Adipose tissue (tissue), 3 donors: ENCODE measurements around the gene SENP8. TPM values are rescaled to one million over a fixed set of nuclear protein-coding genes. Genes with fewer than 3 reads are reported as not detected.

Experiments
- H3K27ac ChIP-seq: one replicate; pipeline ENCODE4 v1.5.1; 2013; ENCODE audit warnings: low read depth, low read length
- WGBS, 3 donors: extraction: QIAGEN DNeasy Blood & Tissue Kit; methylation state at CpG; one replicate each; pipeline ENCODE4 v1.1.7; 2013; 5-methylcytosine and 5-hydroxymethylcytosine counted together
- polyA plus RNA-seq, 3 donors: library from polyadenylated mRNA; stranded (reverse); fragments of 200-250 nt; gene quantifications; one replicate each; pipeline ENCODE4 v1.2.3, GENCODE V29; 2013
- donor health status: healthy with polysubstance abuse.
- donor health status: Bipolar disorder and iron deficiency.
- donor health status: healthy.

The SENP8 gene
- polyA plus RNA-seq, 3 donors = 0.97 to 1.0 (median 1.0) TPM

DNA sequence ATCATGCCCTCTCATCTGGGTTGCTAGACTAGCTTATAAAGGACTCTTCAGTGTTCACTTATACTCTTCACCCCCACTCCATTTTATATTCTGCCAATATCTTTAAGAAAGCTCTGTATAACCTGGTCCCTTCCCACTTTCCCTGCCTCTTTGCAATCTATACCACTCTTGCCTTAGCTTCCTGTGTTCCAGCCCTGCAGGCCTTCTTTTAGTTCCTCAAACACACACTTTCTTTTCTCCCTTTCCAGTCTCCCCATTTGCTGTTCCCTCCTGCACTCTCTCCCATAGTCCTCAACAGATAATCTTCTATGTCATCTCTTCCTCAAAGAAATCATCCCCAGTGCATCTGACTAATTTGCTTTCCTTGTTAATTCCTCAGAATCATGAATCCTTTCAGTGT is 28.7 kb downstream of the SENP8 start:
- H3K27ac ChIP-seq = no peak overlapping the region

DNA sequence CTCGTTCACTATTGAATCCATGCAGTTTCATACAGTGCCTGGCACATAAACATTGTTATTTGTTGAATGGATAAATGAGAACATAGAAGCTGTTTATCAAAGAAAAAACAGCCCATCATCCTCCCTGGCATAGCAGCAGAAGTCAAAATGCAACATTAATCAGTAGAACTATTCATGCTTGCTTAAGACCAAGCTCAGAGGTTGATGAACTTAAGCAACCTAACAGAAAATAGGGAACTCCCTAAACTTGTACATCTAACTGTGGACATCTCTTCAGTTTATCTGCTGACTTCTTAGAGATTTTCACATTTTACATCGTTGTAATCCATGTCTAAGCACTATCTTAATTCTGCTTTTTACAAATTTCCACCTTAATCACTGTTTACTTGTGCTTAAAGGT is 29.2 kb downstream of the SENP8 start:
- H3K27ac ChIP-seq = no peak overlapping the region
- 73 to 79% (median 78%) methylated on average over 2 of the region's 2 CpGs for WGBS, 3 donors

- H3K27ac ChIP-seq = no peak overlapping the region
- WGBS, 3 donors = 75 to 86% (median 84%) methylated on average over 4 to 5 of the region's 5 CpGs
These were observed 35.2 kb downstream of the SENP8 start for GRCh38 chr15:72153269-72154000.

DNA sequence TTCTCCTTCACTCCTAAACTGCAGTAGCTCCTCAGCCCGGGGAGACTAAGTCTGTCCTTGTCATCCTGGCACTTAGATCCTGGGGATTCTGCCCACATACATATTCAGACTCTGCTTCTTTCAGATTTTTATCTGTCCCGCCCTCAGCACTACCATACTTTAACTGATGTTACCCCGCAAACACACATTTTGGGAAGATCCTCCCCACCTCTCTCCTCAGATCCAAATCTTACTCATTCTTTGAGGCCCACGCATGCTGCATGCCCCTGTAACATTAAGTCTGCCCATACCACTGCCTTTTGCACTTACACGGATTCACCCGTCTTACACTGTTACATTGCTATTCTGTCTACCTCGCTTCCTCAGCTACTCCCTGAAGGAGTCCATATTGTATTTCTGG is 36.1 kb downstream of the SENP8 start:
- WGBS, 3 donors = 92 to 98% (median 98%) methylated on average over 7 of the region's 7 CpGs

DNA sequence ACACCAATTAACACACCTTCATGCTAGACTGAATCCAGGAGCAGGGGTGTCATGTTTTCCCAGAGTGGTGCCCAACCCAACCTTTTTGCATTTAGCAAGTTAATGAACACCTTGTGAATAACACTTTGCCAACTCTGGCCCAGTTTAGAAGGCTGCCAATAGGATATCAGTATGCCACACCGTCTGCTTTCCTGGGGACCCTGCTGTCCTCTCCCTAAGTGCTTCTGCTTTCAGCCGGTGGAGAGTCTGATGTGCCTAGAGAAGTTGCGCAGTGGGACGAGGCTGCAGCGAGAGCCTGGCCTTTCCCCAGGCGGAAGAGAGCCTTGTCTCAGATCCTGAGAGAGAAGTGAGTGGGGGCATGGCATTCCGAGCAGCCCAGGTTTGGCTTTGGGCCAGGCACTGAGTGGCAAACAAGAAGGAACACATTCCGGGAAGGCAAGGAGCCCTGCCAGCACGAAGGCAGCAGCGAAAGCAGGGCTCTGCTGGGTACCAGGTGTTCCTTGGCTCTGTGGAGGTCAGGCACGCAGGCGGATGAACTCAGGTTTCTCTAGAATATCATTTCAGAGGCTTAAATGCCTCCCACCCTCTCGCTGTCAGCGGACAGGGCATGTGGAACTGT is 36.9 kb downstream of the SENP8 start:
- no peak overlapping the region for H3K27ac ChIP-seq
- 8 to 34% (median 30%) methylated on average over 14 of the region's 14 CpGs for WGBS, 3 donors

More for the DNA sequence above, 36.1 kb downstream of the SENP8 start:
- no peak overlapping the region for H3K27ac ChIP-seq

DNA sequence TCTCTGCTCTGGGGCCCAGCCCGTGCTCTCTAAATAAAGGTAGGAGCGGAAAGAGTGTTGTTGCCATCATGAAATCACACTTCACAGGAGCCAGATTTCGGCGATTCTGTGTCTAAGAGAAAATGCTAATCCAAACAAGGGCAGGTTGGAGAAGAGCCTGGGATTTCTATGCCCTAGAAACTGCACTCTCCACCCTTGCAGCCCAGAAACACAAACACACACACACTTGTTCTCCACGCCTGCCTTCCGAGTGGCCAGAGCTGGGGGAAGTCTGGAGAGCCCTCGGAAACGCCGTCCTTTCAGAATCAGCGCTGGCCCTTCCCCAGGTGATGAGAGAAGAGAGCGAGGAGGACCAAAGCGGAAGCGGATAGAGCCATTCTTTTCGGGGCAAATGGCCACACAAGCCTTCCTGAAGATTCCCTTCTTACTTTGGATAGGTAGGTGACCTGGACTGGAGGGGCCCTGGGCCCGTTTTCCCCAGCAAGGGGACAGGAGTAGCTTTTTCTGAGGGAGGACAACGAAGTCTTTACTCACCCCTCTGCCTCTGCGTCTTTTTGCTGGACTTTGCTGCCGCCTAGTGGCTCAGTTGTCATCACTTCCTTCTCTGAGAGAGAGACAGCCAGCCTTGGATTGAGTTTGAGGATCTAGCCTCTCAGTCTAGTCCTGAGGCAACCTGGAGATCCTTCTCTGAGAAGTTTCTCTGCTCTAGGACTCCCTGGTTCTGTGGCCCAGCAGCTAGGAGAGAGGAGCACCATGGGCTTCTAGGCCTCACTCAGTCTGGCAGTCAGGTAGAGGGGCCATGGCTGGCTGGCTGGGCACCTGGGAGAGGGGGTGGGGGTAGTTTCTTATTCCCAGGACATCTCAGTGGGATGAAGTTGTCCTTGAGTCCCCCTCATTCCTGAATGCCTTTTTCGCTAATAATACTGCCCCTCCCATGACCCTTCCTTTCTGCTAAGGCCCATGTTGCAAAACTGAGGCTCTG is 37.7 kb downstream of the SENP8 start:
- no peak overlapping the region for H3K27ac ChIP-seq
- WGBS, 3 donors = 3 to 8% (median 8%) methylated on average over 18 to 19 of the region's 19 CpGs

DNA sequence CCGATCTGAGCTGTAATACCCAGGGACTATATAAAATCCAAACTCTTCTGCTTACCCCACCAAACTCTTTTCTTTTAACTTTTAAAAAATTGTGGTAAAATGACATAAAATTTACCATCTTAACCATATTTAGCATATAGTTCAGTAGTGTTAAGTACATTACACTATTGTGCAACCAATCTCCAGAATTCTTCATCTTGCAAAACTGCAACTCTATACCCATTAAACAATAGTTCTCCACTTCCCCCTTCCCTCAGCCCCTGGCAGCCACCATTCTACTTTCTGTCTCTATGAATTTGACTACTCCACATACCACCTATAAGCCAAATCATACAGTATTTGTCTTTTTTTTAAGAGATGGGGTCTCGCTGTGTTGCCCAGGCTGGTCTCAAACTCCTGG is 38.7 kb downstream of the SENP8 start:
- no peak overlapping the region for H3K27ac ChIP-seq
- 86 to 91% (median 89%) methylated on average over 2 of the region's 2 CpGs for WGBS, 3 donors

- 91 to 93% (median 91%) methylated on average over 5 of the region's 5 CpGs for WGBS, 3 donors
These were observed 42.6 kb downstream of the SENP8 start for GRCh38 chr15:72160696-72161245.

DNA sequence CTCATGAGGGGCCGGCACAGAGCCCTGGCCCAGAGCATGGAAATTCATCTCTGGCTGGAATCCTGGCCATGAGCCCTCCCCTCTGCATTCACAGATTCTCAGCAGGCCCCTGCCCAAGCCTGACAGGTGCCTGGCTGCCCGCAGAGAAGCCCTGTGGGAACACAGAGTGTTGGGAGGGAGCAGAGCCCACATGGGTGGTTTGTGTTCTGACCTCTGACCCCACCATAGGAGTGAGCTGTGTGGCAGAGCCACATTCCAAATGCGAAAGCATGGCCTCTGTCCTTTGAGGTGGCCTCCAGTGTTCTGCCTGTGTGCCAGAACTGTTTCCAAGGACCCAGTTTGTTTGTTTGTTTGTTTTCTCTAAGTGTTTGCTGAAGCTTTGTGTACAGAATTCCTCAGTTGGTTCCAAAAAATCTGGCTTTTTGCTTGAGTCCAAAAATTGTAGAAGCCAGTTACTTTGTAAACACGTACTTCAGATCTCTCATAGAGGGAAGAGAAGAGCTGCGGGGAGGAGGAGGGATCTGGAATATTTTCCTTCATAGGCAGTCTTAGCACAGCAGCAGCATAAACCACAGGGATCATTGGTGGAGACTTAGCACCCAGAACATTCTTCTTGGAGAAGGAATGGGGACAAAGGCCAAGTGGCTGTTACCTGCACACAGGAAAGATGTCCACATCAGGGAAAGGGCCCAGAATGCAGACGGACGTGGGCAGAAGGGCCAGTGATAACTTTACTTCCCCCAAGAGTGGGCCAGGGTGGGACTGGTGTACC is 43.3 kb downstream of the SENP8 start:
- H3K27ac ChIP-seq = no peak overlapping the region
- 77 to 87% (median 87%) methylated on average over 7 of the region's 7 CpGs for WGBS, 3 donors

More at GRCh38 chr15:72160696-72161245, 42.6 kb downstream of the SENP8 start:
- no peak overlapping the region for H3K27ac ChIP-seq

GRCh38 chr15:72162569-72162968 is 44.4 kb downstream of the SENP8 start:
- 80 to 91% (median 84%) methylated on average over 4 to 5 of the region's 5 CpGs for WGBS, 3 donors
- H3K27ac ChIP-seq = no peak overlapping the region

DNA sequence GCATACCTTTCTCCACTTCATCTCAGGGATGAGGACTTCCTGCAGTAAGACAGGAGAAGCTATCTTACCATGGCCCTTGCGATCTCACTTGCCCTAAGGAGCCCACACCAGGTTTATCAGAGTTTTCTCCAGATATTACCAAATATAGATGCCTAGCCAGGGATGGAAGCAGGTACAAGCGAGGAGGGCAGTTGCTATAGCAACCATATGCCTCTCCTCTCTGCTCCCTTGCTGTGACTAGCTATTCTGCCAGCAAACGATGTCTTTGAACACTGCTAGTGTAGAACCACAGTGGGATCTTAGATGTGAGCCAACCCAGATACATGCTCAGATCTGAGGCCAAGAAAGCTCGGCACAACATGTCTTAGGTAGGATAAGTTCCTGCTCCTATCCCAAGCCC is 45.5 kb downstream of the SENP8 start:
- H3K27ac ChIP-seq = no peak overlapping the region
- 68 to 83% (median 81%) methylated on average over 4 of the region's 4 CpGs for WGBS, 3 donors

DNA sequence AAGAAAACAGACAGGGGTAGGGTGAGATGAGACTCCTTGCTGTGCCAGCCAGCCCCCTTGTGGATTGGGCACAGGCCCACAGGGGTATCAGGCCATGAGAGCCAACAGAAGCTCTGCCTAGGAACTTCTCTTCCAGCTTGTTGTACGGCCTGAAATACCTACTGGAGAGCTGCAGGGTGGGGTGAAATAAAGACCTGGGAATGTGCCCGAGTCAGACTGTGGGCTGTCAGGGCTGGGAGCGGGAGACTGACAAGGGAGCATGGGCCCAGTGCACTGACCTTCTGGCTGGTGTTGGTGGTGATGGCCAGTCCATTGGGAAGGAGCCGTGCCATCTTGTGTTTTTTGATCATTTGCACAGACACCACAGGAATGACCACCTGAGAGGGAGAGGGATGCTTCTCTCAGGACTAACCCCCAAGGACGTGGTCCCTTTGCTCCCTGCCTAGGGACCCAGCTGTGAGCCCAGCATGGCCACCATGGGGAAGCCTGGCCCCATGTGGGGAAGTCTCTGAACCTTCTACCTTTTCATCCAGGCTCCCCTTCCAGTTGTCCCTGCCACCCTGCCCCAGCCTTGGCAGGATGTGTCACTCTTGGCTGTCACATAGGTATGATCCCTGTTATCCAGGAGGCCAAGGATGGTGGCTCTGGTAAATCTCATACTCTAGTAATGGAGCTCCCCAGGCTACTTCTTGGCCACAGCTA is 48.7 kb downstream of the SENP8 start:
- WGBS, 3 donors = 87 to 95% (median 91%) methylated on average over 5 of the region's 5 CpGs
- H3K27ac ChIP-seq = no peak overlapping the region

DNA sequence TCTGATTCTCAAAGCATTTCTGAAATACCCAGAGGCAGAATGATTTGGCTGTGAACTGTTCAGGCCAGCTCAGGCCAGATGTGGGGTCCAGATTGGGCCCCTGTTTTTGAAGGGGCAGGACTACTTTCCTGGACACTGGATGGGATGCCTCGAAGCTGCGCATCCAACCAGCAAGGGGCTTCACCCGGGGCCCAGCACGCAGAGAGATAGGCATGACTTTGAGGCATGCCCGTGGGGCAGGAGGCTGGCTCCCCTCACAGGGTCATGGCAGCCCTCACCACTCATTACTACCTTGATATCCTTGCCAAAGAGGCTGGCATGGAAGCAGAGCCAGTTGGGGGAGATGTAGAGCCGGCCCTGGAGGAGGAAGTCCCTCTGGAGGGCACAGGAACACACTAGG is 49.2 kb downstream of the SENP8 start:
- H3K27ac ChIP-seq = no peak overlapping the region
- WGBS, 3 donors = 76 to 83% (median 79%) methylated on average over 6 of the region's 6 CpGs

GRCh38 chr15:72168131-72168807 is 50.1 kb downstream of the SENP8 start:
- H3K27ac ChIP-seq = no peak overlapping the region
- 32 to 54% (median 39%) methylated on average over 7 of the region's 7 CpGs for WGBS, 3 donors

DNA sequence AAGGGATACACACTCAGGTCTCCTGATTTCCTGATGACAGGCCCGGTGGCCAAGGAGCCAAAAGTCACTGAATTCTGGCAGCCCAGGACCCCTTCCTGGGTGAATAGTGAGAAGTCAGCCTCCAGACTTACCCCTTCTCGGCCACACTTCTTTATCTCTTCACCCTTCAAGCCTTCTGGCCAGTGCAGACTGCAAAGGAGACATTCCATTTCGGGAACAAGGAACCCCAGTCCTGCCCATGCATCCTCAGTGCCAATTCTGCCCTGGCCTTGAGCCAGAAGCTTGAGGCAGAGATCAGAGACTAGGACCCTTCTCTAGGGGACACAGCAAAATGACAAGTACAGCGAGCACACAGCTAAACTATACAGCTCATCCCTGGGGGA is 50.6 kb downstream of the SENP8 start:
- WGBS, 3 donors = 60 to 72% (median 63%) methylated on average over 4 of the region's 4 CpGs
- H3K27ac ChIP-seq = no peak overlapping the region

GRCh38 chr15:72169236-72169920 is 51.2 kb downstream of the SENP8 start:
- H3K27ac ChIP-seq = no peak overlapping the region

More at GRCh38 chr15:72169236-72169920, 51.2 kb downstream of the SENP8 start:
- WGBS, 3 donors = 67 to 82% (median 81%) methylated on average over 9 to 10 of the region's 10 CpGs
